Uterus (tissue), 4 donors: Measurements from ENCODE around the gene EPM2A. TPM values are rescaled to one million over a fixed set of nuclear protein-coding genes. Genes with fewer than 3 reads are reported as not detected.

Experiments used
- DNase-seq, 2 donors: peaks; one replicate each; pipeline ENCODE4 v3.0.0-alpha.2; 2019 to 2020
- H3K27ac ChIP-seq, 2 donors: fragments of 200-600 bp; sonication (generic); 1 replicate in 1 of 2; 2 replicates in 1 of 2; pipeline ENCODE4 v1.5.1; 2016 to 2018
- H3K27me3 ChIP-seq, 2 donors: fragments of 200-600 bp; sonication (generic); one replicate each; pipeline ENCODE4 v1.5.1; 2018 to 2019; ENCODE audit warnings: control low read depth in 1 of 2
- H3K36me3 ChIP-seq, 2 donors: fragments of 200-600 bp; sonication (generic); one replicate each; pipeline ENCODE4 v1.5.1; 2019; ENCODE audit warnings: control low read depth in 1 of 2
- H3K4me1 ChIP-seq, 2 donors: fragments of 200-600 bp; sonication (generic); one replicate each; pipeline ENCODE4 v1.5.1; 2018 to 2019; ENCODE audit warnings: control low read depth in 1 of 2
- H3K4me3 ChIP-seq, 2 donors: fragments of 200-600 bp; sonication (generic); 1 replicate in 1 of 2; 2 replicates in 1 of 2; pipeline ENCODE4 v1.5.1; 2018 to 2019; ENCODE audit warnings: mild to moderate bottlenecking in 1 of 2
- H3K9me3 ChIP-seq, 2 donors: fragments of 200-600 bp; sonication (generic); one replicate each; pipeline ENCODE4 v1.5.1; 2019; ENCODE audit warnings: control low read depth in 1 of 2
- POLR2A ChIP-seq, 2 donors: fragments of 450-650 bp; IDR thresholded peaks; one replicate each; pipeline ENCODE4 v1.6.1; 2016; ENCODE audit warnings: antibody characterized with exemption in 2 of 2, mild to moderate bottlenecking in 1 of 2, moderate library complexity in 1 of 2
- intact Hi-C: fragments of 100-400 bp; cut with DNase I; formaldehyde crosslinking; loops from one replicate; pipeline ENCODE4 v1.15.1; 2023; ENCODE audit warnings: low total_unique reads
- total RNA-seq, 4 donors: library from RNA; depleted of rRNA in 3 of 4; stranded (reverse); fragments of >200 nt in 3 of 4; gene quantifications; one replicate each; pipeline versions ENCODE4 v1.1.0 to v1.2.4, GENCODE V29; 2014 to 2023
- TF ChIP-seq, protein P1 (sequence below), 4 experiments: fragments of 200-600 bp in 2 of 4; fragments of 450-650 bp in 2 of 4; sonication (generic) in 2 of 4; IDR thresholded peaks; one replicate each; pipeline ENCODE4 v1.5.1; 2016 to 2019; ENCODE audit warnings: antibody characterized with exemption in 4 of 4, mild to moderate bottlenecking in 2 of 4, moderate library complexity in 1 of 4
- donor health status: DM: yes; HTN: yes; CAD: no.

The EPM2A gene
- total RNA-seq, 4 donors from 2014 or later: 15.4 to 21.8 (median 18.7) TPM

DNA sequence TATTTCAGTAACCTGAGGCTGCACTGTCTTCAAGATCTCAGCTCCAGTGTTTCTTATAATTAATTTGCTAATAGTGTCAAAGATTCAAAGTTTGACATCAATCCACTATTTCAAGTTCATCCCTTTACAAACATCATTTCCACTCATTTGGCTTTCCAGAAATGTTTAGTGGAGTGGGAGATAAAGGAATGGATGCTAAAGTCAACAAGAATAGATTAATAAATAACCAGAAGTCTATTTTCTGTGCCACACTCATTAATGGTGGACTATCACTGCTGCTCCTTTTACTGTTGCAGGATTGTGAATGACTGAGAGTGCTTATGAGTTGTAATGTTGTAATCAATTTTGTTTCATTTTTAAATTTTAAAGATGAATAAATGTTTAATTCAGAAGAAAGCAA, 28.4 kb upstream of the EPM2A start:
- Histone ChIP-seq H3K9me3 (no peaks in the 10 kb centered on the region), H3K27me3 (no peaks in the 10 kb centered on the region), H3K4me1 (no peaks in the 10 kb centered on the region), H3K27ac (no peak overlapping the region), H3K4me3 (no peak overlapping the region), H3K36me3 (no peaks in the 10 kb centered on the region)
- no peak for DNase-seq
- intact Hi-C loops: no loop called here
- TF ChIP-seq POLR2A (IDR thresholded peaks at IDR 0.05): no peak
- TF ChIP-seq, protein P1, sequence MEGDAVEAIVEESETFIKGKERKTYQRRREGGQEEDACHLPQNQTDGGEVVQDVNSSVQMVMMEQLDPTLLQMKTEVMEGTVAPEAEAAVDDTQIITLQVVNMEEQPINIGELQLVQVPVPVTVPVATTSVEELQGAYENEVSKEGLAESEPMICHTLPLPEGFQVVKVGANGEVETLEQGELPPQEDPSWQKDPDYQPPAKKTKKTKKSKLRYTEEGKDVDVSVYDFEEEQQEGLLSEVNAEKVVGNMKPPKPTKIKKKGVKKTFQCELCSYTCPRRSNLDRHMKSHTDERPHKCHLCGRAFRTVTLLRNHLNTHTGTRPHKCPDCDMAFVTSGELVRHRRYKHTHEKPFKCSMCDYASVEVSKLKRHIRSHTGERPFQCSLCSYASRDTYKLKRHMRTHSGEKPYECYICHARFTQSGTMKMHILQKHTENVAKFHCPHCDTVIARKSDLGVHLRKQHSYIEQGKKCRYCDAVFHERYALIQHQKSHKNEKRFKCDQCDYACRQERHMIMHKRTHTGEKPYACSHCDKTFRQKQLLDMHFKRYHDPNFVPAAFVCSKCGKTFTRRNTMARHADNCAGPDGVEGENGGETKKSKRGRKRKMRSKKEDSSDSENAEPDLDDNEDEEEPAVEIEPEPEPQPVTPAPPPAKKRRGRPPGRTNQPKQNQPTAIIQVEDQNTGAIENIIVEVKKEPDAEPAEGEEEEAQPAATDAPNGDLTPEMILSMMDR (IDR thresholded peaks at IDR 0.05): no peak

DNA sequence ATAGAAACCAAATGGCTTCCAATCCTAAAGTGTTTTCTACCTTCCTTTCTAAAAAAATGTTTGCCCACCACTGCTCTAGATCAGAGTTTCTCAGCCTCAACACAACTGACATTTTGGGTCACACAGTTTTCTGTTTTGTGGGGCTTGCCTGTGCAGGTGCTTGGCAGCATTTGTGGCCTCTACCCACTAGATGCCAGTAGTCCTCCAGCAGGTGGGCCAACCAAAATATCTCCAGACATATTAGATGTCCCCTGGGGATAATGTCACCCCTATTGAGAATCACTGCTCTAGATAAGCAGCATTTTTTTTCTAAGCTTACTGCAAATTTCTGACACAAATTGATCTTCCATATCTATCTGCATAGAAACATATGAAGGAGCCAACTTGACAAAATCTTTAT, 26.3 kb upstream of the EPM2A start:
- no peak for DNase-seq
- no peaks in the 10 kb centered on the region for H3K27me3 ChIP-seq
- intact Hi-C loops: no loop called here
- no peak overlapping the region for H3K27ac ChIP-seq
- H3K4me3 ChIP-seq: no peak overlapping the region
- no peak for TF ChIP-seq POLR2A (IDR thresholded peaks at IDR 0.05)
- TF ChIP-seq, protein P1 (IDR thresholded peaks at IDR 0.05): no peak
- H3K36me3 ChIP-seq: no peaks in the 10 kb centered on the region
- H3K4me1 ChIP-seq: no peaks in the 10 kb centered on the region
- no peaks in the 10 kb centered on the region for H3K9me3 ChIP-seq

DNA sequence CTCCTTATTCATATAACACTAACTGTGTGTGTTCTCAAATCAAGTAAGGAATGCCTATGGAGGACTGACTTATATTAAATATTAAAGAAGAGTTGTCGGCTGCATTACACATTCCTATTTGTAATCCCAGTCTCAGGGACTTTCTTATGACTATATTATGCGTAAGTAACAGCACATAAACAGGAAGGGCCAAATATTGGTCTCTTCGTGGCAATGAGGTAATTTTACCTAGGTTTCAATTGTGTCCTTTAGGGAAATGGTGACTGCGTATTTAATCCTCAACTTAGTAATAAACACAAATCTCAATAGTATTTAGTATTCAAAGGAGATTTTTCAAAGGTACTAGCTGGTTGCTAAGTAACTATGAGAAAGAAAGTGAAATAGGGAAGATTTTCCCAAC, 22.8 kb upstream of the EPM2A start:
- Histone ChIP-seq H3K9me3 (no peaks in the 10 kb centered on the region), H3K27ac (no peak overlapping the region), H3K36me3 (no peaks in the 10 kb centered on the region), H3K4me3 (no peak overlapping the region), H3K4me1 (no peaks in the 10 kb centered on the region), H3K27me3 (no peaks in the 10 kb centered on the region)
- DNase-seq: no peak
- TF ChIP-seq, protein P1 (IDR thresholded peaks at IDR 0.05): no peak
- no peak for TF ChIP-seq POLR2A (IDR thresholded peaks at IDR 0.05)
- intact Hi-C loops: no loop called here

DNA sequence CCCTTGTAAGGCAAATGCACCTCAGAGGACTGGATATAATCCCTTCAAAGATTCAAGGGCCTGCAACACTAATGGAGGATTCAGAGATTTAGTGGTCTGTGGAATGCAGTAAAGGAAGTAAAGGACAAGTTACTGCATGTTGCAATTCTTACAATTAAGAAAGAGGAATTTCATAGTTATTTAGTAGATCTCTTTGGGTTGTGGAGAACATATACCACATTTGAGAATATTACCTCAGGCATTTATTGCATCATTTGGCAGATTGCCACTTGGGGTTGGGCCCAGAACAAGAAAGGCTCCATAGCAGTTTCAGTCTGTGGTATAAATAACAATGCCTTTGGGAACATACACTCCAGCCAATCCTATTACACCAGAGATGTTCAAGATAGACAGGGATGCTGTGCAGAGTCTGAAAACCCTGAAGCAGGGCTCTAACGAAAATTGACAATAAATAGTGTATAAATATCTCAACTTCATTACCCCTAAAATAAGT, 20.9 kb upstream of the EPM2A start:
- intact Hi-C loops: no loop called here
- DNase-seq: peak in 1 of 2 donors; percentile 25

DNA sequence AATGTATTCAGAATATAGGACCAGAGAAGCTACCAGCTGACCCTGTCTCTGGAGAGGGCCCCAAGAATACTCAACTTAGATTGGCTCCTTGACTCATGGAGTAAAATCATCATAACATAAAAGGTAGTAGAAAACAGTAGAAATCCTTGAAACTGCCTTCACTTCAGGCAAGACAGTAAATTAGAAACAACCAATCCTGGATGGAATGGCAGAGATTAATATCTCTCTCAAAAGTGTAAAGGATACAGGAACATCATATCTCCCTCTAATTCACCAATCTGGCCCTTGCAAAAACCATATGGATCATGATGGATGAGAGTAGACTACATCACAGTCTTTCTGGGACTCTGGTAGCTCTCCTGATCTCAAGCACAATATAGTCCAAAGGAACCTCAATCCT, 20.4 kb upstream of the EPM2A start:
- H3K9me3 ChIP-seq: no peaks in the 10 kb centered on the region
- H3K36me3 ChIP-seq: no peaks in the 10 kb centered on the region
- H3K27me3 ChIP-seq: no peaks in the 10 kb centered on the region
- H3K4me1 ChIP-seq: no peaks in the 10 kb centered on the region
- H3K27ac ChIP-seq: no peak overlapping the region
- TF ChIP-seq POLR2A (IDR thresholded peaks at IDR 0.05): no peak
- TF ChIP-seq, protein P1 (IDR thresholded peaks at IDR 0.05): no peak
- no peak for DNase-seq
- no peak overlapping the region for H3K4me3 ChIP-seq
- intact Hi-C loops: no loop called here

More for the DNA sequence above, 20.9 kb upstream of the EPM2A start:
- Histone ChIP-seq H3K4me3 (no peak overlapping the region), H3K27ac (no peak overlapping the region), H3K27me3 (no peaks in the 10 kb centered on the region), H3K36me3 (no peaks in the 10 kb centered on the region), H3K4me1 (no peaks in the 10 kb centered on the region), H3K9me3 (no peaks in the 10 kb centered on the region)
- TF ChIP-seq, protein P1 (IDR thresholded peaks at IDR 0.05): no peak
- TF ChIP-seq POLR2A (IDR thresholded peaks at IDR 0.05): no peak
